HG02588 (cell line): ENCODE results near the gene USP53.
"Not testable (repeated sequence)": the region's sequence is repeated elsewhere in the genome, so short reads cannot be mapped to it uniquely, and the experiment has no call there.

ENCODE experiments used
- ATAC-seq: cut with Tn5 transposase; IDR thresholded peaks from one replicate; pipeline ENCODE4 v1.9.1; 2021; ENCODE audit warnings: mild to moderate bottlenecking, moderate library complexity; ENCODE audit not compliant: unreplicated experiment

USP53 gene

GRCh38 chr4:119227690-119228089 lies 15.2 kb downstream of the USP53 start:
- ATAC-seq, result no peak

- ATAC-seq, result no peak
These were observed 15.9 kb downstream of the USP53 start for GRCh38 chr4:119228406-119228805.

- ATAC-seq, result no peak
These were observed 17.6 kb downstream of the USP53 start for GRCh38 chr4:119229908-119230687.

GRCh38 chr4:119231491-119231890 lies 19.0 kb downstream of the USP53 start:
- ATAC-seq, result no peak

GRCh38 chr4:119232286-119232685 lies 19.8 kb downstream of the USP53 start:
- ATAC-seq, result no peak

GRCh38 chr4:119233191-119233590 lies 20.7 kb downstream of the USP53 start:
- ATAC-seq, result no peak

- no peak for ATAC-seq
These were observed 21.2 kb downstream of the USP53 start for GRCh38 chr4:119233750-119234149.

- ATAC-seq, result no peak
These were observed 24.7 kb downstream of the USP53 start for GRCh38 chr4:119237201-119237600.

GRCh38 chr4:119237642-119238041 lies 25.1 kb downstream of the USP53 start:
- ATAC-seq, result no peak

GRCh38 chr4:119238068-119238722 lies 25.7 kb downstream of the USP53 start:
- ATAC-seq, result peak; percentile 98

GRCh38 chr4:119240128-119240527 lies 27.6 kb downstream of the USP53 start:
- no peak for ATAC-seq

GRCh38 chr4:119240568-119240967 lies 28.1 kb downstream of the USP53 start:
- no peak for ATAC-seq

GRCh38 chr4:119242417-119242816 lies 29.9 kb downstream of the USP53 start:
- ATAC-seq, result no peak

GRCh38 chr4:119243868-119244267 lies 31.4 kb downstream of the USP53 start:
- no peak for ATAC-seq

GRCh38 chr4:119244344-119244743 lies 31.8 kb downstream of the USP53 start:
- ATAC-seq, result no peak

GRCh38 chr4:119244832-119245231 lies 32.3 kb downstream of the USP53 start:
- no peak for ATAC-seq

GRCh38 chr4:119246177-119246733 lies 33.7 kb downstream of the USP53 start:
- ATAC-seq, result no peak

- ATAC-seq, result not testable (repeated sequence)
These were observed 38.5 kb downstream of the USP53 start for GRCh38 chr4:119251037-119251436.

GRCh38 chr4:119255223-119255622 lies 42.7 kb downstream of the USP53 start:
- ATAC-seq, result not testable (repeated sequence)

GRCh38 chr4:119260528-119260927 lies 48.0 kb downstream of the USP53 start:
- ATAC-seq, result no peak

GRCh38 chr4:119261986-119262385 lies 49.5 kb downstream of the USP53 start:
- ATAC-seq, result no peak

- ATAC-seq, result no peak
These were observed 52.2 kb downstream of the USP53 start for GRCh38 chr4:119264743-119265142.
